ENCODE data around the gene SENP3. TPM values are rescaled to one million over a fixed set of nuclear protein-coding genes. Genes with fewer than 3 reads are reported as not detected.

Gene SENP3
- total RNA-seq, 2 experiments from 2014 or later = 60.2 to 63.2 TPM

GRCh38 chr17:7548585-7549400 is 12.9 kb upstream of the SENP3 start, which contains the start of gene TNFSF12:
TNFSF12 (plus strand) TSS chr17:7549058; CDS start chr17:7549154, 96 bp downstream.
- H3K27me3 Mint-ChIP-seq = no peaks in the 10 kb centered on the region
- no peaks in the 10 kb centered on the region for H3K9me3 Mint-ChIP-seq
- ChIA-PET CTCF (interaction anchor here (0.8 to 6.1 kb wide), 8 partner anchors 9 to 192 kb away, joined by 3 to 42 read pairs (median 4); partner anchors contain the start of genes SENP3 and TNFSF13), POLR2A (interaction anchor here (1.0 to 3.8 kb wide), 10 partner anchors 9 to 73 kb away, joined by 3 to 14 read pairs (median 4); partner anchors contain the start of genes MPDU1, SENP3 and TNFSF13)
- H3K4me3 Mint-ChIP-seq = peak within 1 kb of the TSS; percentile 82
- ATAC-seq (peak; percentile 56), DNase-seq (peak; percentile 76)
- TF ChIP-seq, protein P1, sequence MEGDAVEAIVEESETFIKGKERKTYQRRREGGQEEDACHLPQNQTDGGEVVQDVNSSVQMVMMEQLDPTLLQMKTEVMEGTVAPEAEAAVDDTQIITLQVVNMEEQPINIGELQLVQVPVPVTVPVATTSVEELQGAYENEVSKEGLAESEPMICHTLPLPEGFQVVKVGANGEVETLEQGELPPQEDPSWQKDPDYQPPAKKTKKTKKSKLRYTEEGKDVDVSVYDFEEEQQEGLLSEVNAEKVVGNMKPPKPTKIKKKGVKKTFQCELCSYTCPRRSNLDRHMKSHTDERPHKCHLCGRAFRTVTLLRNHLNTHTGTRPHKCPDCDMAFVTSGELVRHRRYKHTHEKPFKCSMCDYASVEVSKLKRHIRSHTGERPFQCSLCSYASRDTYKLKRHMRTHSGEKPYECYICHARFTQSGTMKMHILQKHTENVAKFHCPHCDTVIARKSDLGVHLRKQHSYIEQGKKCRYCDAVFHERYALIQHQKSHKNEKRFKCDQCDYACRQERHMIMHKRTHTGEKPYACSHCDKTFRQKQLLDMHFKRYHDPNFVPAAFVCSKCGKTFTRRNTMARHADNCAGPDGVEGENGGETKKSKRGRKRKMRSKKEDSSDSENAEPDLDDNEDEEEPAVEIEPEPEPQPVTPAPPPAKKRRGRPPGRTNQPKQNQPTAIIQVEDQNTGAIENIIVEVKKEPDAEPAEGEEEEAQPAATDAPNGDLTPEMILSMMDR (IDR thresholded peaks at IDR 0.05) = no peak
- peaks cover 1% of the 10 kb centered on the region for H3K36me3 Mint-ChIP-seq (ENCODE audit: low read depth)
- intact Hi-C loops (cut with micrococcal nuclease) = no loop called here
- peak within 1 kb of the TSS; percentile 77 for H3K27ac Mint-ChIP-seq
- peaks cover 54% of the 10 kb centered on the region for H3K4me1 Mint-ChIP-seq (ENCODE audit: low read depth)

GRCh38 chr17:7549401-7550055 is 12.2 kb upstream of the SENP3 start:
- TF ChIP-seq, protein P1 (IDR thresholded peaks at IDR 0.05) = no peak
- POLR2A ChIA-PET = interaction anchor here (0.6 to 3.8 kb wide), 12 partner anchors 8 to 196 kb away, joined by 3 to 14 read pairs (median 4); partner anchors contain the start of genes MPDU1, SENP3 and TNFSF13
- H3K9me3 Mint-ChIP-seq = no peaks in the 10 kb centered on the region
- ATAC-seq (peak; percentile 54), DNase-seq (peak; percentile 69)
- peak overlapping the region; percentile 19 for H3K27ac Mint-ChIP-seq
- no peaks in the 10 kb centered on the region for H3K27me3 Mint-ChIP-seq
- peak overlapping the region; percentile 73 for H3K4me3 Mint-ChIP-seq
- CTCF ChIA-PET = interaction anchor here (0.8 to 6.1 kb wide), 9 partner anchors 8 to 193 kb away, joined by 3 to 42 read pairs (median 3); partner anchors contain the start of genes SENP3, TNFSF13 and TP53
- peaks cover 57% of the 10 kb centered on the region for H3K4me1 Mint-ChIP-seq (ENCODE audit: low read depth)
- intact Hi-C loops (cut with micrococcal nuclease) = no loop called here
- H3K36me3 Mint-ChIP-seq (ENCODE audit: low read depth) = peaks cover 1% of the 10 kb centered on the region

DNA sequence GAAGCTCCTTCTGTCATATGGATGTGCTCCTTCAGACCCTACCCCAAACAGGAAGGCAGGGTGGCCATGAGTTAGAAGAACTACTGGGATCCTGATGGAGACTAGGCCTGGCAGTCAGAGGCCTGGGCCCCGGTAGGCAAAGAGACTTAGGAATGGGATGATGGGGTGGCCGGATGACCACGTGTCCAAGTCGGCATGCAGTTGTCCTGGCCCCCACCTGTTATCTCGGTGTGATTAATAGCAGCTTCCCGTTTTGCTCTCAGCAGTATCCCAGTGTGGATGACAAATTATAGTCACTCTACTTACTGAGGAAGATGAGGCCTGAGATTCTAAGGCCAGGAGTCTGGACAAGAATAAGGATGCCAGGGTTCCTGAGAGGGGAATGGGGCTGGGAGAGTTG is 11.4 kb upstream of the SENP3 start:
- Mint-ChIP-seq H3K4me1 (ENCODE audit: low read depth) (peaks cover 61% of the 10 kb centered on the region), H3K27me3 (no peaks in the 10 kb centered on the region), H3K9me3 (no peaks in the 10 kb centered on the region), H3K4me3 (no peak overlapping the region), H3K36me3 (ENCODE audit: low read depth) (peaks cover 1% of the 10 kb centered on the region), H3K27ac (peak overlapping the region; percentile 19)
- ChIA-PET CTCF (interaction anchor here (1.0 to 6.1 kb wide), 7 partner anchors 10 to 137 kb away, joined by 3 to 42 read pairs (median 4); partner anchors contain the start of genes SENP3 and TP53), POLR2A (interaction anchor here (0.6 to 3.8 kb wide), 9 partner anchors 9 to 197 kb away, joined by 3 to 14 read pairs (median 4); partner anchors contain the start of genes MPDU1 and SENP3)
- TF ChIP-seq, protein P1 (IDR thresholded peaks at IDR 0.05) = no peak
- intact Hi-C loops (cut with micrococcal nuclease) = no loop called here
- ATAC-seq = no peak
- no peak for DNase-seq

DNA sequence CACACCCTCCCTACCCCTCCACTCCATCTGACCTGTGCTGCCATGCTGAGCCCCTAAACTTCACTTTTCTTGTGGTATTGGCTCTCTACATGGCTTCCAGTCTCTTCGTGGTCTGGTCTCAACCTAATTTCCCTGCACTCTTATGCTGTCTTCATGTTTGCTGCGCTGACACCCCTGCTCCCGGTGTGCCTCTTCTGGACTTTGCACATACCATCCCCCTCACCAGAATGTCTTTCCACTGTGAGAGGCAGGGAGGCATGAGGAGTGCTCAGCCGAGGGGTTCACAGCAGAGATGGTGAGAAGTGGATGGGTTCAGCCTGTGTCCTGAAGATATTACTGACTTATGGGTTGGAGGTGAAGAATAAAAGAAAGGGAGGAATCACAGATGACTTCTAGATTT is 10.3 kb upstream of the SENP3 start:
- Mint-ChIP-seq H3K4me3 (peak overlapping the region; percentile 4), H3K9me3 (no peaks in the 10 kb centered on the region), H3K27me3 (no peaks in the 10 kb centered on the region), H3K4me1 (ENCODE audit: low read depth) (peaks cover 65% of the 10 kb centered on the region), H3K36me3 (ENCODE audit: low read depth) (peaks cover 1% of the 10 kb centered on the region), H3K27ac (peak overlapping the region; percentile 87)
- intact Hi-C loops (cut with micrococcal nuclease) = no loop called here
- TF ChIP-seq, protein P1 (IDR thresholded peaks at IDR 0.05) = no peak
- DNase-seq (no peak), ATAC-seq (no peak)
- ChIA-PET CTCF (interaction anchor here (1.2 to 3.0 kb wide), 4 partner anchors 10 to 116 kb away, joined by 6 to 27 read pairs (median 15); partner anchors contain the start of genes SENP3 and TMEM102), POLR2A (interaction anchor here (1.1 to 2.9 kb wide), 4 partner anchors 10 to 67 kb away, joined by 4 to 16 read pairs (median 8); partner anchors contain the start of genes CD68, POLR2A and SENP3)
